Skeletal muscle satellite cell (primary cell): ENCODE results near the gene ZNF74.
A peak's percentile ranks its signal among the peaks of the same experiment; 100 is the strongest.

Source experiments
- H3K27me3 ChIP-seq: 2 replicates; pipeline ENCODE4 v1.7.0; 2013; ENCODE audit warnings: low read length; ENCODE audit not compliant: control insufficient read depth, insufficient read depth
- H3K36me3 ChIP-seq: 2 replicates; pipeline ENCODE4 v1.7.0; 2013; ENCODE audit warnings: mild to moderate bottlenecking, control low read depth, low read length; ENCODE audit not compliant: insufficient read depth
- H3K4me1 ChIP-seq: 2 replicates; pipeline ENCODE4 v1.7.0; 2013; ENCODE audit warnings: low read length; ENCODE audit not compliant: control insufficient read depth, insufficient read depth
- H3K4me2 ChIP-seq: 2 replicates; pipeline ENCODE4 v1.7.0; 2013; ENCODE audit warnings: mild to moderate bottlenecking, low read length
- H3K4me3 ChIP-seq: 2 replicates; pipeline ENCODE4 v1.7.0; 2013; ENCODE audit warnings: low read length
- H3K9ac ChIP-seq: 2 replicates; pipeline ENCODE4 v1.7.0; 2013; ENCODE audit warnings: mild to moderate bottlenecking, low read depth, low read length, moderate library complexity
- H3K9me3 ChIP-seq: replicated peaks from 2 replicates; pipeline ENCODE4 v1.7.0; 2013; ENCODE audit warnings: mild to moderate bottlenecking, control low read depth, low read length

ZNF74 gene

DNA sequence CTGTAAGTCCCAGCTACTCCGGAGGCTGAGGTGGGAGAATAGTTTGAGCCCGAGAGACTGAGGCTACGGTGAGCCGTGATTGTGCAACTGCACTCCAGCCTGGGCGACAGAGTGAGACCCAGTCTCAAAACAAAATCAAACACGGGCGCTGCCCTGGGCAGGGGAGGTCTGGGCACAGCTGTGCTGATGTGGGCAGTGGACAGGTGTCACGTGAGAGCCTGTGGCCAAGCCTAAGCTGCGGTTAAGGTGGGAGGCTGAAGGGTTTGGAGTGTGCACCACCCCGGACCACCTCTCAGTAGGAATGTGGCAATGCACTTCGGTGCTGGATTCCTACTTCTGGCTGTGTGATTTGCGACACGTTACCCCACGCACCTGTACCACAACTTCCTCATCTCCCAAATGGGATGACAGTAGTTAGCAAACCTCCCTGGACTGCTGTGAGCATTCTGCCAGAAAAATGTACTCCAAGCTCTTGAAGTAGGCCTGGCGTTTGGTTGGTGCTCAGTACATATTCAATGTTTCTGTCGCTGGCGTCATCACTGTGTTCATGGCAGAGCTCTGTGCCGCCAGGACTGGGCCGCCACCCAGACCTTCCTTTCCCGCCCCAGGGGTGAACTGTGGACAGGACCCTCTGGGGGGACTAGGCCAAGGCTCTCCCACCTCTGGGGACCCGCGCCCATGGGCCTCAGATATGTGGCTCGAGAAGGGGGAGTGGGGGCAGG is 807 bp upstream of the ZNF74 start:
- no peaks in the 10 kb centered on the region for H3K36me3 ChIP-seq
- H3K4me1 ChIP-seq, result peaks cover 23% of the 10 kb centered on the region
- peak overlapping the region; percentile 85 for H3K4me2 ChIP-seq
- H3K4me3 ChIP-seq, result peak overlapping the region; percentile 95
- peak overlapping the region; percentile 88 for H3K9ac ChIP-seq
- no peaks in the 10 kb centered on the region for H3K27me3 ChIP-seq
- no peaks in the 10 kb centered on the region for H3K9me3 ChIP-seq

DNA sequence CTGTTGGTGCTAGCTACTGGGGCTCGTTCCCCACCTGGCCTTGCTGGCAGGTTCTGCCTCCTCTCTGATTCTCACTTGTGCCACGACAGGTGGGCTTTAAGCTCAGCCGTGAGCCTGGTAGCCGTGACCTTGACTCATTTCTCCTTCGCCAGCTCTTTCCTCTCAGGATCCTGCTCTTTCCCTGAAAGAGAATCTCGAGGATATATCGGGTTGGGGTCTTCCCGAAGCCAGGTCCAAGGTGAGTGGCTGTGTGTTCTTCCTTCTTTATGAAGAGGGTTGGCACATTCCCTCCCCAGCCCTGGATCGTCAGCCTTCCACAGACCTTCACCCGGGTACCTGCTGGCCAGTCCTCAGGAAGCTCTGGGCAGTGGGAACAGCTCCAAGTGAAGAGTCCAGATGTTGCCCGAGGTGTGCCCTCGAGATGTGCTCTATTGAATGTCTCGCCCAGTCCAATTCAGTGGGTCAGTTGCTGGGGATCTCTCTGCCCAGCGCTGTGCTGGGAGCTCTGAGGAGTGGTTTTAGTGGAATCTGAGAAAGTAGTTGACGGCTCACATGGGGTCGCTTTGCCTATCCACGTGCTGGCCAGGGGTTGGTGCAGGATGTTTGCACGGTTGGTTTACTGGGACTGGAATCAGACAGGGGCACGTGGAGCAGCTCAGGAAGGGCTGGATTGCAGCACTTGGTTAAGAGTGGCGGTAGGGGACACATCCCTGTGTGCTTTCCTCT is 1.4 kb downstream of the ZNF74 start:
- Histone ChIP-seq H3K9me3 (no peaks in the 10 kb centered on the region), H3K36me3 (no peaks in the 10 kb centered on the region), H3K4me3 (peak overlapping the region; percentile 95), H3K4me2 (peak overlapping the region; percentile 85), H3K27me3 (no peaks in the 10 kb centered on the region), H3K4me1 (peaks cover 23% of the 10 kb centered on the region), H3K9ac (no peak overlapping the region)

GRCh38 chr22:20395907-20396287 is 1.9 kb downstream of the ZNF74 start:
- peak overlapping the region; percentile 85 for H3K4me2 ChIP-seq
- H3K36me3 ChIP-seq, result no peaks in the 10 kb centered on the region
- no peak overlapping the region for H3K4me3 ChIP-seq
- H3K9me3 ChIP-seq, result no peaks in the 10 kb centered on the region
- peaks cover 23% of the 10 kb centered on the region for H3K4me1 ChIP-seq
- H3K9ac ChIP-seq, result no peak overlapping the region
- no peaks in the 10 kb centered on the region for H3K27me3 ChIP-seq

- Histone ChIP-seq H3K9ac (no peak overlapping the region), H3K27me3 (no peaks in the 10 kb centered on the region), H3K4me3 (no peak overlapping the region), H3K36me3 (no peaks in the 10 kb centered on the region), H3K9me3 (no peaks in the 10 kb centered on the region), H3K4me1 (peaks cover 23% of the 10 kb centered on the region), H3K4me2 (no peak overlapping the region)
Measured at GRCh38 chr22:20396639-20397038, 2.7 kb downstream of the ZNF74 start.

DNA sequence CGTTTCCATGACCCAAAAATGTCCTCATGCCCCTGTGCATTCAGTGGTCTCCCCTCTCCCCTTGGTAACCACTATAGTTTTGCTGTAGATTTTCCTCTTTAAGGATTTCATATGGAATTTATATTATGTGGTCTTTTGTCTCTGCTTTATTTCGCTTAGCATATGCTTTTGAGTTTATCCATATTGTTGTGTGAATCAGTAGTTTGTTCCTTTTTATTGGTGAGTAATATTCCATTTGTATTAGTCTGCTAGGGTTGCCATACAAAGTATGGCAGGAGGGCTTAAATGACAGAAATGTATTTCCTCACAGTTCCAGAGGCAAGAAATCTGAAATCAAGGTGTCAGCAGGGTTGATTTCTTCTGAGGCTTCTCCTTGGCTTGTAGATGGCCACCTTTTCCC is 3.5 kb downstream of the ZNF74 start:
- Histone ChIP-seq H3K4me1 (peaks cover 23% of the 10 kb centered on the region), H3K4me2 (no peak overlapping the region), H3K9ac (no peak overlapping the region), H3K9me3 (no peaks in the 10 kb centered on the region), H3K4me3 (no peak overlapping the region), H3K36me3 (peaks cover 3% of the 10 kb centered on the region), H3K27me3 (no peaks in the 10 kb centered on the region)

GRCh38 chr22:20398420-20398819 is 4.5 kb downstream of the ZNF74 start:
- H3K4me3 ChIP-seq, result no peak overlapping the region
- H3K4me2 ChIP-seq, result no peak overlapping the region
- no peaks in the 10 kb centered on the region for H3K27me3 ChIP-seq
- H3K36me3 ChIP-seq, result peaks cover 8% of the 10 kb centered on the region
- no peaks in the 10 kb centered on the region for H3K9me3 ChIP-seq
- H3K9ac ChIP-seq, result no peak overlapping the region
- H3K4me1 ChIP-seq, result peaks cover 21% of the 10 kb centered on the region

- peaks cover 14% of the 10 kb centered on the region for H3K4me1 ChIP-seq
- H3K9me3 ChIP-seq, result no peaks in the 10 kb centered on the region
- no peak overlapping the region for H3K9ac ChIP-seq
- no peak overlapping the region for H3K4me3 ChIP-seq
- no peaks in the 10 kb centered on the region for H3K27me3 ChIP-seq
- peaks cover 8% of the 10 kb centered on the region for H3K36me3 ChIP-seq
- H3K4me2 ChIP-seq, result no peak overlapping the region
Measured at GRCh38 chr22:20399866-20400605, 6.1 kb downstream of the ZNF74 start.

DNA sequence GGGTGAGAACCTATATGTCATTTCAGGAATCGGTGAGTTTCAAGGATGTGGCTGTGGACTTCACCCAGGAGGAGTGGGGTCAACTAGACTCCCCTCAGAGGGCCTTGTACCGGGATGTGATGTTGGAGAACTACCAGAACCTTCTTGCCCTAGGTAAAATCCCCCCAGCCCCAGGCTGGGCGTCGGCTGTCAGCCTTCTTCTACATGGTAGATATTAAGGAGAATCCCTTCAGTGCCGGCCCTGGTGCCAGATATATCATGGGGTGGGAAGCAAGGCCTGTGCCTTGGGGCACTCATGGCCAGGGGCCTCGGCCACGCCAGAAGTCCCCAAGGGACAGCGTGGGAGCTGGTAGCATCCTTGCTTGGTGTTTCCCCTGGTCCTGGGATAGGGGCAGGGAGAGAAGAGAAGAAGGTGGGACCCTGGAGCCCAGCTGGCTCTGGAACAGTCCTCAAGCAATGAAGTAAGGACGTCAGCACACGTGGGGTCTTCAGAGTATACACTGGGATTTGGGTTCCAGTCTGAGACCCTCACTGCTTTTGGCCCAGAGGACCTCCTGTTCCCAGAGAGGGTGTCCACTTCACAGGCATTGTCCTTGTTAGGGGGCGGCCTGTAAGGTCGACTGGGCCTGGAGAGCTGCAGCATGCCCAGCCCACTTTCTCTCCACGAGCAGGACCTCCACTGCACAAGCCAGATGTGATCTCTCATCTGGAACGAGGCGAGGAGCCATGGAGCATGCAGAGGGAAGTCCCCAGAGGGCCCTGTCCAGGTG is 6.8 kb downstream of the ZNF74 start:
- H3K36me3 ChIP-seq, result peaks cover 8% of the 10 kb centered on the region
- no peaks in the 10 kb centered on the region for H3K9me3 ChIP-seq
- peaks cover 7% of the 10 kb centered on the region for H3K4me1 ChIP-seq
- H3K27me3 ChIP-seq, result no peaks in the 10 kb centered on the region
- no peak overlapping the region for H3K4me2 ChIP-seq
- H3K9ac ChIP-seq, result no peak overlapping the region
- H3K4me3 ChIP-seq, result no peak overlapping the region

- Histone ChIP-seq H3K4me3 (no peak overlapping the region), H3K4me2 (no peak overlapping the region), H3K36me3 (peaks cover 13% of the 10 kb centered on the region), H3K9me3 (no peaks in the 10 kb centered on the region), H3K27me3 (no peaks in the 10 kb centered on the region), H3K9ac (no peak overlapping the region), H3K4me1 (peaks cover 2% of the 10 kb centered on the region)
Measured at GRCh38 chr22:20401376-20402014, 7.5 kb downstream of the ZNF74 start.

- Histone ChIP-seq H3K4me1 (no peaks in the 10 kb centered on the region), H3K9me3 (no peaks in the 10 kb centered on the region), H3K9ac (no peak overlapping the region), H3K4me3 (no peak overlapping the region), H3K27me3 (no peaks in the 10 kb centered on the region), H3K4me2 (no peak overlapping the region), H3K36me3 (peaks cover 21% of the 10 kb centered on the region)
Measured at GRCh38 chr22:20402960-20403778, 9.2 kb downstream of the ZNF74 start.
